HCT116 (cell line): ENCODE data around the gene CDR2. TPM values are rescaled to one million over a fixed set of nuclear protein-coding genes. Genes with fewer than 3 reads are reported as not detected.

Experiments
- ATAC-seq: fragments of 200-7000 bp; cut with Tn5 transposase; 2 replicates; pipeline ENCODE4 v1.9.1; 2020; ENCODE audit warnings: mild to moderate bottlenecking, moderate library complexity
- BruUV-seq: library from RNA; stranded (reverse); fragments of 400-500 nt; replicated peaks from 2 replicates; lab custom pipeline; 2021; lab: Mats Ljungman, UMichigan
- CTCF ChIA-PET: fragments of 300-600 bp; sonication (Branson Sonifier 250); formaldehyde crosslinking; loops from one replicate; lab custom pipeline; 2021; ENCODE audit warnings: antibody characterized with exemption; lab: Charles Lee
- POLR2A ChIA-PET: fragments of 300-600, 350-600 bp; sonication (Branson Sonifier 250); formaldehyde crosslinking; loops from one replicate; lab custom pipeline; 2021; ENCODE audit warnings: antibody characterized with exemption; lab: Charles Lee
- RAD21 ChIA-PET, 2 experiments: fragments of 300-600 bp; sonication (Branson Sonifier 250); formaldehyde crosslinking; loops; one replicate each; lab custom pipeline; 2023; ENCODE audit warnings: low total read pairs in 2 of 2; ENCODE audit not compliant: uncharacterized antibody in 2 of 2, unreplicated experiment in 2 of 2, low non-redundant PET in 1 of 2; lab: Charles Lee
- DNase-seq: peaks from one replicate; pipeline ENCODE4 v3.0.0-alpha.2; 2010; ENCODE audit warnings: low read depth, low spot score
- H2AFZ ChIP-seq: fragments of 200-600 bp; shearing (Covaris generic), sonication (generic); 2 replicates; pipeline ENCODE4 v1.6.1; 2017; ENCODE audit warnings: low read depth, mixed run types, mixed read lengths, antibody characterized with exemption, low read length; ENCODE audit not compliant: poor library complexity, severe bottlenecking
- H3K27ac ChIP-seq: 2 replicates; pipeline ENCODE4 v1.5.1; 2012; ENCODE audit warnings: low read depth, low read length
- H3K27me3 ChIP-seq: fragments of 200-600 bp; sonication (generic); 2 replicates; pipeline ENCODE4 v1.6.1; 2016; ENCODE audit warnings: mixed run types, low read length, mixed read lengths; ENCODE audit not compliant: insufficient read depth
- H3K36me3 ChIP-seq, 2 experiments: fragments of 200-500 bp in 1 of 2; fragments of 200-600 bp in 1 of 2; sonication (Bioruptor generic) in 1 of 2; sonication (generic) in 1 of 2; 2 replicates each; pipeline versions ENCODE4 v1.5.1 to v1.6.1; 2014 to 2016; ENCODE audit warnings: low read length in 2 of 2, inconsistent platforms in 1 of 2, mixed read lengths in 1 of 2, mixed run types in 1 of 2; ENCODE audit not compliant: insufficient read depth in 2 of 2, control insufficient read depth in 1 of 2
- H3K4me1 ChIP-seq, 2 experiments: fragments of 200-600 bp in 1 of 2; sonication (generic) in 1 of 2; 2 replicates each; pipeline versions ENCODE4 v1.5.1 to v1.6.1; 2012 to 2017; ENCODE audit warnings: low read length in 2 of 2, inconsistent platforms in 1 of 2, mild to moderate bottlenecking in 1 of 2, mixed read lengths in 1 of 2, mixed run types in 1 of 2, moderate library complexity in 1 of 2; ENCODE audit not compliant: insufficient read depth in 2 of 2, control insufficient read depth in 1 of 2
- H3K4me2 ChIP-seq: fragments of 200-600 bp; sonication (generic); 2 replicates; pipeline ENCODE4 v1.6.1; 2017; ENCODE audit warnings: mixed run types, low read length, mixed read lengths
- H3K4me3 ChIP-seq, 2 experiments: fragments of 200-600 bp in 1 of 2; sonication (generic) in 1 of 2; replicated peaks in 1 of 2; 2 replicates each; pipeline ENCODE4 v1.5.1; 2011 to 2016; ENCODE audit warnings: low read length in 2 of 2, control low read depth in 1 of 2, low read depth in 1 of 2, mild to moderate bottlenecking in 1 of 2, mixed read lengths in 1 of 2, mixed run types in 1 of 2
- H3K79me2 ChIP-seq: fragments of 200-600 bp; sonication (generic); 2 replicates; pipeline ENCODE4 v1.6.1; 2017; ENCODE audit warnings: mild to moderate bottlenecking, mixed run types, low read length, moderate library complexity, mixed read lengths; ENCODE audit not compliant: insufficient read depth
- H3K9ac ChIP-seq: fragments of 200-600 bp; sonication (generic); 2 replicates; pipeline ENCODE4 v1.6.1; 2016; ENCODE audit warnings: low read length, mixed read lengths
- H3K9me2 ChIP-seq: fragments of 200-600 bp; sonication (generic), shearing (Covaris generic); 2 replicates; pipeline ENCODE4 v1.6.1; 2017; ENCODE audit warnings: mixed run types, mild to moderate bottlenecking, moderate library complexity; ENCODE audit not compliant: insufficient read depth
- H3K9me3 ChIP-seq, 2 experiments: fragments of 200-500 bp in 1 of 2; fragments of 200-600 bp in 1 of 2; sonication (Bioruptor generic) in 1 of 2; sonication (generic) in 1 of 2; 2 replicates each; pipeline ENCODE4 v1.6.1; 2014 to 2017; ENCODE audit warnings: low read length in 2 of 2, mixed read lengths in 2 of 2, inconsistent platforms in 1 of 2, low read depth in 1 of 2, mild to moderate bottlenecking in 1 of 2, mixed run types in 1 of 2, moderate library complexity in 1 of 2; ENCODE audit not compliant: control insufficient read depth in 1 of 2, insufficient read depth in 1 of 2
- H4K20me1 ChIP-seq: fragments of 200-600 bp; sonication (generic), shearing (Covaris generic); 2 replicates; pipeline ENCODE4 v1.6.1; 2017; ENCODE audit warnings: mixed run types, mild to moderate bottlenecking, moderate library complexity; ENCODE audit not compliant: insufficient read depth
- CEBPB ChIP-seq: IDR thresholded peaks from 2 replicates; pipeline ENCODE4 v1.6.1; 2012; ENCODE audit warnings: low read depth
- ELF1 ChIP-seq: IDR thresholded peaks from 2 replicates; pipeline ENCODE4 v1.6.1; 2012; ENCODE audit warnings: low read depth, borderline replicate concordance
- EZH2 ChIP-seq: fragments of 200-600 bp; sonication (generic); IDR thresholded peaks from 2 replicates; pipeline ENCODE4 v1.6.1; 2017; ENCODE audit warnings: antibody characterized with exemption, mixed run types
- EZH2phosphoT487 ChIP-seq: fragments of 200-600 bp; IDR thresholded peaks from 2 replicates; pipeline ENCODE4 v1.6.1; 2018; ENCODE audit warnings: antibody characterized with exemption, borderline replicate concordance
- FOSL1 ChIP-seq: IDR thresholded peaks from 2 replicates; pipeline ENCODE4 v1.6.1; 2012; ENCODE audit warnings: low read depth
- JUND ChIP-seq: IDR thresholded peaks from 2 replicates; pipeline ENCODE4 v1.6.1; 2012
- POLR2A ChIP-seq: IDR thresholded peaks from 2 replicates; pipeline ENCODE4 v1.7.0; 2011; ENCODE audit warnings: borderline replicate concordance; ENCODE audit not compliant: insufficient read depth, insufficient read length; ENCODE audit errors: extremely low read depth
- POLR2AphosphoS5 ChIP-seq: IDR thresholded peaks from 2 replicates; pipeline ENCODE4 v1.6.1; 2011; ENCODE audit warnings: mild to moderate bottlenecking, low read depth, low read length, moderate library complexity
- SIN3A ChIP-seq: IDR thresholded peaks from 2 replicates; pipeline ENCODE4 v1.6.1; 2012; ENCODE audit warnings: low read depth
- SP1 ChIP-seq: IDR thresholded peaks from 2 replicates; pipeline ENCODE4 v1.6.1; 2012; ENCODE audit warnings: low read depth
- ZFX ChIP-seq: fragments of 450-650 bp; IDR thresholded peaks from 2 replicates; pipeline ENCODE4 v1.6.1; 2017
- ZNF274 ChIP-seq: fragments of 200-500 bp; sonication (Bioruptor generic); IDR thresholded peaks from 2 replicates; pipeline ENCODE4 v1.6.1; 2014; ENCODE audit warnings: mild to moderate bottlenecking, low read depth, low read length, inconsistent platforms
- intact Hi-C: fragments of 100-400 bp; cut with micrococcal nuclease; formaldehyde crosslinking; loops from 2 replicates; pipeline ENCODE4 v1.10.0; 2022
- total RNA-seq: library from RNA; stranded (reverse); gene quantifications from one replicate; pipeline ENCODE4 v1.2.1, GENCODE V29; 2021; ENCODE audit not compliant: unreplicated experiment
- TF ChIP-seq, protein P1 (sequence below): IDR thresholded peaks from 2 replicates; pipeline ENCODE4 v1.6.1; 2012
- TF ChIP-seq, protein P2 (sequence below): IDR thresholded peaks from 2 replicates; pipeline ENCODE4 v1.6.1; 2012; ENCODE audit warnings: low read depth

CDR2 gene
- total RNA-seq, 1 experiment from 2014 or later: 27.3 TPM

DNA sequence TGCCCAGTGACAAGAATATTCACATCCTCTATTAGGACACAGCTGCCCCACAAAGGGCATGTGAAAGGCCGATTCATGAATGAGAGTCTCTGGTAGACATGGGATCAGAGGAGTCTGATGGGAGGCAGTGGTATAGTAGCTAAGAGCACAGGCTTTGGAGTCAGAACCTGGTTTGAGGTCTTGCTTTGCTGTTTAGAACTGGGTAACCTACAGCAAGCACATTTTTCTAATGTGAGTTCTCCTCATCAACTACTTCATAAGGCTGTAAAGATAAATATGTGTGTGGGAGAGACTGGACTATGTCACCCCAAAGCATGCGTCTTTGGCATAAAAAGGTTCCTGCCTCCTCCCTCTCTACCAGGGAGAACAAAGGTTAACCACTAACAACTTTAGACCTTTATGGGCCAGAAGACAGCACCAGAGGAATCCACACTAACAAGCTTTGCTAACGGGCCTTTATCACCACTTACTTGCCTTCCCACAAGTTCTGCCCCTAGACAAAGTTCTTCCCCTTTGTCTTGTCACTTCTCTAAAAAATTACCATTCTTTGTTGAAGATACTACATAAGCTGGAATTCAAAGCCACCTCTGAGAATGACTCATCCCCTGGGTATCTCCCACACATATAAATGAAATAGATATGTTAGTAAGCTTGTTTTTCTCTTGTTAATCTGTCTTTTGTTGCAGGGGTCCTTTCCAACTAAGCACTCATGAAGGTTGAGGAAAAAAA, 21.1 kb downstream of the CDR2 start:
- H3K79me2 ChIP-seq: peaks cover 73% of the 10 kb centered on the region
- no peaks in the 10 kb centered on the region for H3K9me3 ChIP-seq
- peaks cover 12% of the 10 kb centered on the region; the same call in 1 of the 2 replicates for H4K20me1 ChIP-seq
- H3K4me1 ChIP-seq: peaks cover 26 to 33% of the 10 kb centered on the region in 2 experiments
- H2AFZ ChIP-seq: no peak overlapping the region
- ATAC-seq: peak; percentile 84
- intact Hi-C loops: no loop called here
- peak overlapping the region; percentile 2; the same call in 1 of the 2 replicates for H3K9ac ChIP-seq
- no peak for TF ChIP-seq ZFX
- peak; percentile 33 for TF ChIP-seq JUND
- TF ChIP-seq, protein P1, sequence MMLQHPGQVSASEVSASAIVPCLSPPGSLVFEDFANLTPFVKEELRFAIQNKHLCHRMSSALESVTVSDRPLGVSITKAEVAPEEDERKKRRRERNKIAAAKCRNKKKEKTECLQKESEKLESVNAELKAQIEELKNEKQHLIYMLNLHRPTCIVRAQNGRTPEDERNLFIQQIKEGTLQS: no peak
- TF ChIP-seq FOSL1: peak; percentile 57
- TF ChIP-seq SIN3A: 0 out of 2 replicates have a peak, but pooled peaks have one; percentile 17
- H3K4me2 ChIP-seq: peak overlapping the region; percentile 57
- ChIA-PET RAD21 (interaction anchor here in 1 of 2 experiments (0.5 to 0.8 kb wide), 2 partner anchors 14 to 16 kb away, joined by 3 to 6 read pairs; no protein-coding TSS in a partner anchor), POLR2A (no interaction called here), CTCF (no interaction called here)
- H3K4me3 ChIP-seq: peak overlapping the region in 1 of 2 experiments; percentile 8; a peak in 1 of 4 replicates
- H3K9me2 ChIP-seq: no peaks in the 10 kb centered on the region
- peaks cover 10 to 12% of the 10 kb centered on the region in 2 experiments; a peak in 3 of 4 replicates for H3K36me3 ChIP-seq
- H3K27ac ChIP-seq: peak overlapping the region; percentile 54; the same call in 1 of the 2 replicates
- H3K27me3 ChIP-seq: no peaks in the 10 kb centered on the region
- BruUV-seq: no TSS peak
- peak; percentile 19 for DNase-seq

DNA sequence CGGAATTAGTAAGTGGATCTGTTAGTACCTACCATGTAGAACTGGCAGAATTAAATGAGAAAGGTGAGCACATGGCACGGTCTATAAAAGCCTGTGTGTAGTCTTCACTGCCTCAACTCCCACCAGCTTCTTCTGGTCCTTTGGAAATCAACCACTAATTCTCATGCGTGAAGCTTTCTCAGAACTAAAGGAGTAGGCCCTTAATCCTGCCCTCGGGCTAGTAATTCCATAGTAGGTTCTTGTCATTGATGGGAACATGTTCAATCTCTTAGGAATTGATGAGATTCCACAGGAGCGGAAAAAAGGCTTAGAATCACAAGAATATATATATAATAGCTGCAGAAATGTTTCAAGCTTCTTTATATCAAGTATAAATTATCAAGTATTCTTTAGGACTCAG, 21.7 kb downstream of the CDR2 start:
- CTCF ChIA-PET: no interaction called here
- BruUV-seq: no TSS peak
- H3K4me1 ChIP-seq: peaks cover 26 to 33% of the 10 kb centered on the region in 2 experiments
- TF ChIP-seq ELF1 (no peak), SP1 (no peak), ZFX (no peak), CEBPB (no peak), EZH2 (no peak), POLR2AphosphoS5 (no peak), EZH2phosphoT487 (no peak), POLR2A (no peak), ZNF274 (no peak)
- TF ChIP-seq, protein P2, sequence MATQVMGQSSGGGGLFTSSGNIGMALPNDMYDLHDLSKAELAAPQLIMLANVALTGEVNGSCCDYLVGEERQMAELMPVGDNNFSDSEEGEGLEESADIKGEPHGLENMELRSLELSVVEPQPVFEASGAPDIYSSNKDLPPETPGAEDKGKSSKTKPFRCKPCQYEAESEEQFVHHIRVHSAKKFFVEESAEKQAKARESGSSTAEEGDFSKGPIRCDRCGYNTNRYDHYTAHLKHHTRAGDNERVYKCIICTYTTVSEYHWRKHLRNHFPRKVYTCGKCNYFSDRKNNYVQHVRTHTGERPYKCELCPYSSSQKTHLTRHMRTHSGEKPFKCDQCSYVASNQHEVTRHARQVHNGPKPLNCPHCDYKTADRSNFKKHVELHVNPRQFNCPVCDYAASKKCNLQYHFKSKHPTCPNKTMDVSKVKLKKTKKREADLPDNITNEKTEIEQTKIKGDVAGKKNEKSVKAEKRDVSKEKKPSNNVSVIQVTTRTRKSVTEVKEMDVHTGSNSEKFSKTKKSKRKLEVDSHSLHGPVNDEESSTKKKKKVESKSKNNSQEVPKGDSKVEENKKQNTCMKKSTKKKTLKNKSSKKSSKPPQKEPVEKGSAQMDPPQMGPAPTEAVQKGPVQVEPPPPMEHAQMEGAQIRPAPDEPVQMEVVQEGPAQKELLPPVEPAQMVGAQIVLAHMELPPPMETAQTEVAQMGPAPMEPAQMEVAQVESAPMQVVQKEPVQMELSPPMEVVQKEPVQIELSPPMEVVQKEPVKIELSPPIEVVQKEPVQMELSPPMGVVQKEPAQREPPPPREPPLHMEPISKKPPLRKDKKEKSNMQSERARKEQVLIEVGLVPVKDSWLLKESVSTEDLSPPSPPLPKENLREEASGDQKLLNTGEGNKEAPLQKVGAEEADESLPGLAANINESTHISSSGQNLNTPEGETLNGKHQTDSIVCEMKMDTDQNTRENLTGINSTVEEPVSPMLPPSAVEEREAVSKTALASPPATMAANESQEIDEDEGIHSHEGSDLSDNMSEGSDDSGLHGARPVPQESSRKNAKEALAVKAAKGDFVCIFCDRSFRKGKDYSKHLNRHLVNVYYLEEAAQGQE: no peak

More for the DNA sequence above, 21.7 kb downstream of the CDR2 start:
- H3K27ac ChIP-seq: peak overlapping the region; percentile 54; the same call in 1 of the 2 replicates
- H3K27me3 ChIP-seq: no peaks in the 10 kb centered on the region
- intact Hi-C loops: no loop called here
- peaks cover 12% of the 10 kb centered on the region; the same call in 1 of the 2 replicates for H4K20me1 ChIP-seq
- no peak overlapping the region for H3K4me3 ChIP-seq
- peak overlapping the region; percentile 57; the same call in 1 of the 2 replicates for H3K4me2 ChIP-seq
- ChIA-PET POLR2A (no interaction called here), RAD21 (no interaction called here)
- no peaks in the 10 kb centered on the region for H3K9me3 ChIP-seq
- peaks cover 14 to 15% of the 10 kb centered on the region in 2 experiments; a peak in 3 of 4 replicates for H3K36me3 ChIP-seq
- ATAC-seq (no peak), DNase-seq (no peak)
- no peaks in the 10 kb centered on the region for H3K9me2 ChIP-seq
- H3K9ac ChIP-seq: no peak overlapping the region
- no peak overlapping the region for H2AFZ ChIP-seq
- peaks cover 66% of the 10 kb centered on the region for H3K79me2 ChIP-seq
